K562 (cell line): ENCODE results near the gene TMEM200B. TPM values are rescaled to one million over a fixed set of nuclear protein-coding genes. Genes with fewer than 3 reads are reported as not detected.

ENCODE experiments used
- KDM1A ChIP-seq, 2 experiments: fragments of 450-650 bp; IDR thresholded peaks; 2 replicates each; pipeline ENCODE4 v1.6.1; 2016; ENCODE audit warnings: mild to moderate bottlenecking in 2 of 2
- MTA2 ChIP-seq: fragments of 450-650 bp; IDR thresholded peaks from 2 replicates; pipeline ENCODE4 v1.6.1; 2016; ENCODE audit warnings: low read depth
- NCOA6 ChIP-seq: fragments of 450-650 bp; IDR thresholded peaks from 2 replicates; pipeline ENCODE4 v1.6.1; 2017; ENCODE audit warnings: mild to moderate bottlenecking
- SIN3B ChIP-seq: fragments of 450-650 bp; IDR thresholded peaks from 2 replicates; pipeline ENCODE4 v1.6.1; 2017; ENCODE audit warnings: low read depth, mild to moderate bottlenecking, moderate library complexity
- SRSF1 ChIP-seq: fragments of 200-400 bp; formaldehyde crosslinking; IDR thresholded peaks from 2 replicates; pipeline ENCODE4 v1.6.1; 2017; ENCODE audit warnings: mild to moderate bottlenecking, low read depth, low read length, moderate library complexity
- TAF1 ChIP-seq: IDR thresholded peaks from 2 replicates; pipeline ENCODE4 v1.6.1; 2011; ENCODE audit warnings: mild to moderate bottlenecking, low read length, moderate library complexity; ENCODE audit not compliant: insufficient read depth, control insufficient read depth, severe bottlenecking; ENCODE audit errors: extremely low read depth
- THRAP3 ChIP-seq: fragments of 450-650 bp; IDR thresholded peaks from 2 replicates; pipeline ENCODE4 v1.6.1; 2016; ENCODE audit warnings: mild to moderate bottlenecking, inconsistent platforms, borderline replicate concordance
- ZNF197 ChIP-seq: fragments of 200-800 bp; sonication (Bioruptor generic); IDR thresholded peaks from 2 replicates; pipeline ENCODE4 v1.6.1; 2016; ENCODE audit warnings: low read depth, missing genetic modification characterization, missing compliant biosample characterization
- ZNF347 ChIP-seq: fragments of 450-650 bp; formaldehyde crosslinking; IDR thresholded peaks from 2 replicates; pipeline ENCODE4 v1.4.0; 2020; ENCODE audit warnings: low read depth, mild to moderate bottlenecking, moderate library complexity
- ZNF76 ChIP-seq: fragments of 250-450 bp; sonication (Bioruptor Pico); IDR thresholded peaks from 2 replicates; pipeline ENCODE4 v1.4.0; 2020; ENCODE audit warnings: mild to moderate bottlenecking, moderate library complexity, borderline replicate concordance
- ZZZ3 ChIP-seq: fragments of 450-650 bp; IDR thresholded peaks from 2 replicates; pipeline ENCODE4 v1.6.1; 2016; ENCODE audit warnings: antibody characterized with exemption, mild to moderate bottlenecking, moderate library complexity
- polyA plus RNA-seq, 8 experiments: library from polyadenylated mRNA; depleted of rRNA in 4 of 8; stranded (reverse) in 5 of 8; unstranded in 3 of 8; fragments of >200 nt; fragmentation: Nextera tagmentation in 2 of 8; fragmentation: Illumina TruSeq in 1 of 8; extraction: Ambion mirVana in 2 of 8; extraction: Trizol in 1 of 8; gene quantifications; 2 replicates each; pipeline versions ENCODE4 v1.2.1 to v1.2.3, GENCODE V29; 2011 to 2014; ENCODE audit warnings: inconsistent platforms in 1 of 8, missing spikeins in 1 of 8
- total RNA-seq, 7 experiments: library from RNA; depleted of rRNA in 6 of 7; stranded (reverse); fragments of >200 nt in 6 of 7; fragmentation: Illumina TruSeq in 2 of 7; extraction: Trizol in 2 of 7; gene quantifications; 2 replicates each; pipeline versions ENCODE4 v1.2.1 to v1.2.3, GENCODE V29; 2011 to 2021; ENCODE audit warnings: low replicate concordance in 1 of 7
- TF ChIP-seq, protein P1 (sequence below), 2 experiments: fragments of 450-650 bp; IDR thresholded peaks; 2 replicates each; pipeline ENCODE4 v1.6.1; 2018; ENCODE audit warnings: mild to moderate bottlenecking in 2 of 2, low read depth in 1 of 2; ENCODE audit not compliant: partially characterized antibody in 2 of 2
- TF ChIP-seq, protein P2 (sequence below): fragments of 450-650 bp; IDR thresholded peaks from 2 replicates; pipeline ENCODE4 v1.6.1; 2016; ENCODE audit warnings: antibody characterized with exemption
- TF ChIP-seq, protein P3 (sequence below): sonication (generic); IDR thresholded peaks from 2 replicates; pipeline ENCODE4 v1.6.1; 2016
- TF ChIP-seq, protein P4 (sequence below): sonication (generic); formaldehyde crosslinking; IDR thresholded peaks from 2 replicates; pipeline ENCODE4 v1.5.0; 2020; ENCODE audit warnings: missing genetic modification reagents

Gene TMEM200B
- total and polyA plus RNA-seq, 9 of the 15 experiments (the other 6 are each of a cell fraction or from before 2014, with no cell fraction given) = 0.04 to 0.35 (median 0.10) TPM; not detected in 1

DNA sequence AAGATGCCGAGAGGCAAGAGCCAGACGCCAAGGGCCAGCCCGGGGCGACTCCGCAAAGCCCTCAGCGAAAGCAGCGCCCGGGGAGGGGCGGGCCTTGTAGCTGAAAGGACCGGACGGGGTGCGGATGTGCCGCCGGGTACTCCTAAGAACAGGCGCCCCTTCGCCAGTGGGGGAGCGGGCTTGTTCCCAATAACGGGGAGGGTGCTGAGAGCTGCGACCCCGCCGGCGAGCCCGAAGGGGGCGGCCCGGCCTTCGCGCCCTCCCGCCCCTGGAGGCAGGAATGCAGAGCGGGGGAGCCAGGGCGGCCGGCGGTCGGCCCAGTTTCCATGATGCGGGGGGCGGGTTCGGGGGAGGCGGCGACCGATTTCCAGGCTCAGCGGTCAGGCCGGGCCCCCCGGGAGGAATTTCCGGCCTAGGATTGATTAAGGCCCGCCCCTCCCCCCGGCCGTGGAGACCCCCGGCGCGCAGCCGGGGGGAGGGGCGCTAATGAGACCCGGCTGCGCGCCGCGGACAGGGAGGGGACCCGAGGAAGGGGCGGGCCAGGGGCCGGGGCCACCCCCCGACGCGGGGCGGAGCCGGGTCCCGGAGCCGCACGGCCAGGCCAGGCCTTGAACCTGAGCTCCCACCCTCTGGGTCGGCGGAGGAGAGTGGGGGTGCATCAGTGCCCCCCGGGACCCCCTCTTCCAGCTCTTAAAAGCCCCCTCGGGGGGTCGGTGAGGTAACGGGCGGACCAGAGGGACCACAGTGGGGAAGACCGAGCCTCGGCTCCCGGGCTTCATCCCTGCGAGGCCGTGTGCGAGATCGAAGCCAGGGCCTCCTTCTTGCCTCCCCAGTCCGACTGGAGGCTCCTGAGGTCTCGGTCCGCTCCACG, 898 bp upstream of the TMEM200B start (continued):
- TF ChIP-seq TAF1 = peak; percentile 33
- TF ChIP-seq, protein P1, sequence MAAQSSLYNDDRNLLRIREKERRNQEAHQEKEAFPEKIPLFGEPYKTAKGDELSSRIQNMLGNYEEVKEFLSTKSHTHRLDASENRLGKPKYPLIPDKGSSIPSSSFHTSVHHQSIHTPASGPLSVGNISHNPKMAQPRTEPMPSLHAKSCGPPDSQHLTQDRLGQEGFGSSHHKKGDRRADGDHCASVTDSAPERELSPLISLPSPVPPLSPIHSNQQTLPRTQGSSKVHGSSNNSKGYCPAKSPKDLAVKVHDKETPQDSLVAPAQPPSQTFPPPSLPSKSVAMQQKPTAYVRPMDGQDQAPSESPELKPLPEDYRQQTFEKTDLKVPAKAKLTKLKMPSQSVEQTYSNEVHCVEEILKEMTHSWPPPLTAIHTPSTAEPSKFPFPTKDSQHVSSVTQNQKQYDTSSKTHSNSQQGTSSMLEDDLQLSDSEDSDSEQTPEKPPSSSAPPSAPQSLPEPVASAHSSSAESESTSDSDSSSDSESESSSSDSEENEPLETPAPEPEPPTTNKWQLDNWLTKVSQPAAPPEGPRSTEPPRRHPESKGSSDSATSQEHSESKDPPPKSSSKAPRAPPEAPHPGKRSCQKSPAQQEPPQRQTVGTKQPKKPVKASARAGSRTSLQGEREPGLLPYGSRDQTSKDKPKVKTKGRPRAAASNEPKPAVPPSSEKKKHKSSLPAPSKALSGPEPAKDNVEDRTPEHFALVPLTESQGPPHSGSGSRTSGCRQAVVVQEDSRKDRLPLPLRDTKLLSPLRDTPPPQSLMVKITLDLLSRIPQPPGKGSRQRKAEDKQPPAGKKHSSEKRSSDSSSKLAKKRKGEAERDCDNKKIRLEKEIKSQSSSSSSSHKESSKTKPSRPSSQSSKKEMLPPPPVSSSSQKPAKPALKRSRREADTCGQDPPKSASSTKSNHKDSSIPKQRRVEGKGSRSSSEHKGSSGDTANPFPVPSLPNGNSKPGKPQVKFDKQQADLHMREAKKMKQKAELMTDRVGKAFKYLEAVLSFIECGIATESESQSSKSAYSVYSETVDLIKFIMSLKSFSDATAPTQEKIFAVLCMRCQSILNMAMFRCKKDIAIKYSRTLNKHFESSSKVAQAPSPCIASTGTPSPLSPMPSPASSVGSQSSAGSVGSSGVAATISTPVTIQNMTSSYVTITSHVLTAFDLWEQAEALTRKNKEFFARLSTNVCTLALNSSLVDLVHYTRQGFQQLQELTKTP (IDR thresholded peaks at IDR 0.05; ENCODE audit: low read depth in 1 of 2, partially characterized antibody in 2 of 2) = no peak
- no peak for TF ChIP-seq KDM1A (IDR thresholded peaks at IDR 0.05)
- no peak for TF ChIP-seq SRSF1
- no peak for TF ChIP-seq NCOA6
- TF ChIP-seq ZNF197 (CRISPR knock-in tag) = no peak
- TF ChIP-seq, protein P2, sequence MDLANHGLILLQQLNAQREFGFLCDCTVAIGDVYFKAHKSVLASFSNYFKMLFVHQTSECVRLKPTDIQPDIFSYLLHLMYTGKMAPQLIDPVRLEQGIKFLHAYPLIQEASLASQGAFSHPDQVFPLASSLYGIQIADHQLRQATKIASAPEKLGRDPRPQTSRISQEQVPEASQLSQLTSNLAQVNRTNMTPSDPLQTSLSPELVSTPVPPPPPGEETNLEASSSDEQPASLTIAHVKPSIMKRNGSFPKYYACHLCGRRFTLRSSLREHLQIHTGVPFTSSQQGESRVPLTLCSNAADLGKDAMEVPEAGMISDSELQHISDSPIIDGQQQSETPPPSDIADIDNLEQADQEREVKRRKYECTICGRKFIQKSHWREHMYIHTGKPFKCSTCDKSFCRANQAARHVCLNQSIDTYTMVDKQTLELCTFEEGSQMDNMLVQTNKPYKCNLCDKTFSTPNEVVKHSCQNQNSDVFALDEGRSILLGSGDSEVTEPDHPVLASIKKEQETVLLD = no peak
- no peak for TF ChIP-seq MTA2
- no peak for TF ChIP-seq SIN3B
- TF ChIP-seq, protein P3, sequence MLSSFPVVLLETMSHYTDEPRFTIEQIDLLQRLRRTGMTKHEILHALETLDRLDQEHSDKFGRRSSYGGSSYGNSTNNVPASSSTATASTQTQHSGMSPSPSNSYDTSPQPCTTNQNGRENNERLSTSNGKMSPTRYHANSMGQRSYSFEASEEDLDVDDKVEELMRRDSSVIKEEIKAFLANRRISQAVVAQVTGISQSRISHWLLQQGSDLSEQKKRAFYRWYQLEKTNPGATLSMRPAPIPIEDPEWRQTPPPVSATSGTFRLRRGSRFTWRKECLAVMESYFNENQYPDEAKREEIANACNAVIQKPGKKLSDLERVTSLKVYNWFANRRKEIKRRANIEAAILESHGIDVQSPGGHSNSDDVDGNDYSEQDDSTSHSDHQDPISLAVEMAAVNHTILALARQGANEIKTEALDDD = no peak
- no peak for TF ChIP-seq THRAP3
- TF ChIP-seq ZNF76 = no peak
- TF ChIP-seq, protein P4, sequence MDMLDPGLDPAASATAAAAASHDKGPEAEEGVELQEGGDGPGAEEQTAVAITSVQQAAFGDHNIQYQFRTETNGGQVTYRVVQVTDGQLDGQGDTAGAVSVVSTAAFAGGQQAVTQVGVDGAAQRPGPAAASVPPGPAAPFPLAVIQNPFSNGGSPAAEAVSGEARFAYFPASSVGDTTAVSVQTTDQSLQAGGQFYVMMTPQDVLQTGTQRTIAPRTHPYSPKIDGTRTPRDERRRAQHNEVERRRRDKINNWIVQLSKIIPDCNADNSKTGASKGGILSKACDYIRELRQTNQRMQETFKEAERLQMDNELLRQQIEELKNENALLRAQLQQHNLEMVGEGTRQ = no peak
- no peak for TF ChIP-seq ZZZ3
- TF ChIP-seq ZNF347 (CRISPR knock-in tag) = no peak
